SK-N-SH treated with all-trans-retinoic acid at 6 μM for 48 hours (cell line): Measurements from ENCODE around the gene NTMT1.

Source experiments
- ATAC-seq: fragments of 200-7000 bp; cut with Tn5 transposase; 3 replicates; pipeline ENCODE4 v1.9.1; 2020; ENCODE audit warnings: mild to moderate bottlenecking, moderate library complexity
- ARNTL ChIP-seq: fragments of 450-650 bp; formaldehyde crosslinking; IDR thresholded peaks from 2 replicates; pipeline ENCODE4 v1.5.0; 2020; ENCODE audit warnings: low read depth, mild to moderate bottlenecking, moderate library complexity, borderline replicate concordance
- CREB5 ChIP-seq: fragments of 250-450 bp; sonication (Bioruptor Pico); IDR thresholded peaks from 2 replicates; pipeline ENCODE4 v1.5.1; 2020; ENCODE audit warnings: low read depth, mild to moderate bottlenecking, moderate library complexity
- CSDC2 ChIP-seq: fragments of 250-450 bp; sonication (Bioruptor Pico); IDR thresholded peaks from 2 replicates; pipeline ENCODE4 v1.5.0; 2020; ENCODE audit warnings: mild to moderate bottlenecking, moderate library complexity
- CSRNP3 ChIP-seq: fragments of 250-450 bp; sonication (Bioruptor Pico); IDR thresholded peaks from 2 replicates; pipeline ENCODE4 v1.5.1; 2021; ENCODE audit warnings: mild to moderate bottlenecking, moderate library complexity
- ESRRG ChIP-seq: fragments of 250-450 bp; sonication (Bioruptor Pico); IDR thresholded peaks from 2 replicates; pipeline ENCODE4 v1.6.1; 2021; ENCODE audit warnings: mild to moderate bottlenecking
- GLIS3 ChIP-seq: fragments of 250-450 bp; sonication (Bioruptor Pico); IDR thresholded peaks from 2 replicates; pipeline ENCODE4 v1.5.0; 2020; ENCODE audit warnings: mild to moderate bottlenecking, moderate library complexity
- ISL1 ChIP-seq: fragments of 250-450 bp; sonication (Bioruptor Pico); IDR thresholded peaks from 2 replicates; pipeline ENCODE4 v2.1.2; 2022; ENCODE audit warnings: mild to moderate bottlenecking, moderate library complexity
- OSR1 ChIP-seq: fragments of 250-450 bp; sonication (Bioruptor Pico); IDR thresholded peaks from 2 replicates; pipeline ENCODE4 v1.8.0; 2022; ENCODE audit warnings: moderate library complexity, mild to moderate bottlenecking, inconsistent platforms
- PATZ1 ChIP-seq: fragments of 250-450 bp; sonication (Bioruptor Pico); IDR thresholded peaks from 2 replicates; pipeline ENCODE4 v1.8.0; 2020; ENCODE audit warnings: mild to moderate bottlenecking, moderate library complexity, borderline replicate concordance
- POU6F1 ChIP-seq: fragments of 250-450 bp; sonication (Bioruptor Pico); IDR thresholded peaks from 2 replicates; pipeline ENCODE4 v1.8.0; 2021; ENCODE audit warnings: low read depth, mild to moderate bottlenecking, moderate library complexity, borderline replicate concordance
- PPARA ChIP-seq: fragments of 250-450 bp; sonication (Bioruptor Pico); IDR thresholded peaks from 2 replicates; pipeline ENCODE4 v1.5.0; 2020; ENCODE audit warnings: mild to moderate bottlenecking, borderline replicate concordance
- RARB ChIP-seq: fragments of 250-450 bp; sonication (Bioruptor Pico); IDR thresholded peaks from 2 replicates; pipeline ENCODE4 v1.8.0; 2021; ENCODE audit warnings: mild to moderate bottlenecking, moderate library complexity
- SNAI2 ChIP-seq: fragments of 250-450 bp; sonication (Bioruptor Pico); IDR thresholded peaks from 2 replicates; pipeline ENCODE4 v1.5.0; 2020; ENCODE audit warnings: mild to moderate bottlenecking, moderate library complexity
- TCF4 ChIP-seq: fragments of 250-450 bp; sonication (Bioruptor Pico); IDR thresholded peaks from 2 replicates; pipeline ENCODE4 v1.8.0; 2021; ENCODE audit warnings: mild to moderate bottlenecking, moderate library complexity, borderline replicate concordance
- TOX ChIP-seq: fragments of 250-450 bp; sonication (Bioruptor Pico); IDR thresholded peaks from 2 replicates; pipeline ENCODE4 v1.8.0; 2021; ENCODE audit warnings: mild to moderate bottlenecking, moderate library complexity, borderline replicate concordance
- TSHZ2 ChIP-seq: fragments of 250-450 bp; sonication (Bioruptor Pico); IDR thresholded peaks from 2 replicates; pipeline ENCODE4 v1.5.0; 2020; ENCODE audit warnings: mild to moderate bottlenecking, moderate library complexity
- ZC3H10 ChIP-seq: fragments of 250-450 bp; sonication (Bioruptor Pico); IDR thresholded peaks from 2 replicates; pipeline ENCODE4 v1.5.1; 2021; ENCODE audit warnings: mild to moderate bottlenecking, moderate library complexity
- ZFP3 ChIP-seq: fragments of 250-450 bp; sonication (Bioruptor Pico); IDR thresholded peaks from 2 replicates; pipeline ENCODE4 v1.5.0; 2020; ENCODE audit warnings: mild to moderate bottlenecking, moderate library complexity
- ZFP30 ChIP-seq: fragments of 450-650 bp; formaldehyde crosslinking; IDR thresholded peaks from 2 replicates; pipeline ENCODE4 v1.5.0; 2022; ENCODE audit warnings: mild to moderate bottlenecking, moderate library complexity
- ZNF565 ChIP-seq: fragments of 450-650 bp; formaldehyde crosslinking; conservative IDR thresholded peaks from 2 replicates; pipeline ENCODE4 v1.5.0; 2020; ENCODE audit warnings: low read depth, mild to moderate bottlenecking, moderate library complexity
- ZNF70 ChIP-seq: fragments of 450-650 bp; formaldehyde crosslinking; IDR thresholded peaks from 2 replicates; pipeline ENCODE4 v1.5.0; 2020; ENCODE audit warnings: mild to moderate bottlenecking, moderate library complexity
- ZNF8 ChIP-seq: fragments of 450-650 bp; formaldehyde crosslinking; IDR thresholded peaks from 2 replicates; pipeline ENCODE4 v1.5.0; 2020; ENCODE audit warnings: mild to moderate bottlenecking, moderate library complexity

Gene NTMT1

GRCh38 chr9:129676287-129676686, 50.3 kb downstream of the NTMT1 start:
- no peak for ATAC-seq
- TF ChIP-seq ARNTL (no peak), OSR1 (CRISPR knock-in tag) (no peak), TSHZ2 (no peak), GLIS3 (CRISPR knock-in tag) (no peak), POU6F1 (no peak), ISL1 (CRISPR knock-in tag) (no peak), ZFP3 (CRISPR knock-in tag) (no peak), ZNF8 (CRISPR knock-in tag) (no peak), ZNF565 (CRISPR knock-in tag) (no peak), CSRNP3 (CRISPR knock-in tag) (no peak), RARB (CRISPR knock-in tag) (no peak), TOX (no peak), ZC3H10 (CRISPR knock-in tag) (no peak), ZNF70 (CRISPR knock-in tag) (no peak), CREB5 (no peak), PATZ1 (CRISPR knock-in tag) (no peak)

- TF ChIP-seq ZFP30 (CRISPR knock-in tag) (no peak), PATZ1 (CRISPR knock-in tag) (no peak), CREB5 (no peak), ZNF8 (CRISPR knock-in tag) (no peak), TSHZ2 (no peak), TCF4 (CRISPR knock-in tag) (no peak), CSDC2 (CRISPR knock-in tag) (no peak), ZC3H10 (CRISPR knock-in tag) (no peak), PPARA (no peak), ESRRG (CRISPR knock-in tag) (no peak), SNAI2 (CRISPR knock-in tag) (no peak), TOX (no peak), ARNTL (no peak), POU6F1 (no peak), ISL1 (CRISPR knock-in tag) (no peak), RARB (CRISPR knock-in tag) (no peak), ZFP3 (CRISPR knock-in tag) (no peak)
- ATAC-seq = peak; percentile 29
These were observed 51.0 kb downstream of the NTMT1 start for GRCh38 chr9:129676975-129677374.
